ENCODE data around the gene KIAA0040. TPM values are rescaled to one million over a fixed set of nuclear protein-coding genes. Genes with fewer than 3 reads are reported as not detected.
A peak's percentile ranks its signal among the peaks of the same experiment; 100 is the strongest.

The KIAA0040 gene
- total RNA-seq, 4 donors from 2014 or later = 13.4 to 21.6 (median 19.8) TPM

- peaks cover 12% of the 10 kb centered on the region for H3K36me3 ChIP-seq
- H3K9me3 ChIP-seq = no peaks in the 10 kb centered on the region
- peaks cover 17% of the 10 kb centered on the region for H3K27me3 ChIP-seq
- no peak overlapping the region for H3K4me3 ChIP-seq
- TF ChIP-seq CTCF (IDR thresholded peaks at IDR 0.05) (peak; percentile 78 to 83), POLR2AphosphoS5 (IDR thresholded peaks at IDR 0.05) (no peak)
- WGBS = 22% methylated on average over 11 of the region's 11 CpGs
- no peak overlapping the region for H3K27ac ChIP-seq
- DNase-seq (ENCODE audit: low spot score in 2 of 2) = no peak
- H3K4me1 ChIP-seq = peaks cover 5% of the 10 kb centered on the region
Observed at GRCh38 chr1:175154629-175155472, 37.7 kb downstream of the KIAA0040 start.

- H3K27me3 ChIP-seq = peaks cover 17% of the 10 kb centered on the region
- H3K27ac ChIP-seq = no peak overlapping the region
- peaks cover 5% of the 10 kb centered on the region for H3K4me1 ChIP-seq
- no peaks in the 10 kb centered on the region for H3K9me3 ChIP-seq
- DNase-seq (ENCODE audit: low spot score in 2 of 2) = peak in 1 of 2 donors; percentile 83
- H3K36me3 ChIP-seq = no peaks in the 10 kb centered on the region
- no peak overlapping the region for H3K4me3 ChIP-seq
- TF ChIP-seq CTCF (IDR thresholded peaks at IDR 0.05) (peak; percentile 62 to 79), EP300 (IDR thresholded peaks at IDR 0.05) (no peak), POLR2A (IDR thresholded peaks at IDR 0.05) (no peak), POLR2AphosphoS5 (IDR thresholded peaks at IDR 0.05) (no peak)
- WGBS = 7% methylated on average over 15 of the region's 15 CpGs
Observed at GRCh38 chr1:175152006-175152652, 40.4 kb downstream of the KIAA0040 start.

- no peak overlapping the region for H3K4me3 ChIP-seq
- H3K4me1 ChIP-seq = peaks cover 5% of the 10 kb centered on the region
- no peaks in the 10 kb centered on the region for H3K36me3 ChIP-seq
- H3K9me3 ChIP-seq = no peaks in the 10 kb centered on the region
- no peak for TF ChIP-seq CTCF (IDR thresholded peaks at IDR 0.05)
- no peak for TF ChIP-seq EP300 (IDR thresholded peaks at IDR 0.05)
- no peak for TF ChIP-seq POLR2AphosphoS5 (IDR thresholded peaks at IDR 0.05)
- TF ChIP-seq POLR2A (IDR thresholded peaks at IDR 0.05) = no peak
- DNase-seq (ENCODE audit: low spot score in 2 of 2) = no peak
- H3K27ac ChIP-seq = no peak overlapping the region
- peaks cover 17% of the 10 kb centered on the region for H3K27me3 ChIP-seq
- WGBS = 63% methylated on average over 8 of the region's 9 CpGs
Observed at GRCh38 chr1:175150596-175151319, 41.8 kb downstream of the KIAA0040 start.

GRCh38 chr1:175148068-175148467 lies 44.5 kb downstream of the KIAA0040 start:
- no peak for TF ChIP-seq EP300 (IDR thresholded peaks at IDR 0.05)
- no peak for TF ChIP-seq POLR2AphosphoS5 (IDR thresholded peaks at IDR 0.05)
- no peak for TF ChIP-seq CTCF (IDR thresholded peaks at IDR 0.05)
- no peak for TF ChIP-seq POLR2A (IDR thresholded peaks at IDR 0.05)

GRCh38 chr1:175147569-175147968 lies 45.0 kb downstream of the KIAA0040 start:
- Histone ChIP-seq H3K27me3 (peaks cover 7% of the 10 kb centered on the region), H3K4me3 (no peak overlapping the region), H3K36me3 (no peaks in the 10 kb centered on the region), H3K27ac (no peak overlapping the region), H3K9me3 (no peaks in the 10 kb centered on the region), H3K4me1 (peaks cover 5% of the 10 kb centered on the region)
- 90% methylated on average over 5 of the region's 5 CpGs for WGBS
- DNase-seq (ENCODE audit: low spot score in 2 of 2) = no peak
- TF ChIP-seq POLR2AphosphoS5 (IDR thresholded peaks at IDR 0.05) (no peak), POLR2A (IDR thresholded peaks at IDR 0.05) (no peak), CTCF (IDR thresholded peaks at IDR 0.05) (no peak), EP300 (IDR thresholded peaks at IDR 0.05) (no peak)

More at GRCh38 chr1:175148068-175148467, 44.5 kb downstream of the KIAA0040 start:
- no peak for DNase-seq (ENCODE audit: low spot score in 2 of 2)
- 83% methylated on average over 7 of the region's 7 CpGs for WGBS
- Histone ChIP-seq H3K9me3 (no peaks in the 10 kb centered on the region), H3K4me1 (peaks cover 5% of the 10 kb centered on the region), H3K27ac (no peak overlapping the region), H3K27me3 (peaks cover 8% of the 10 kb centered on the region), H3K36me3 (no peaks in the 10 kb centered on the region), H3K4me3 (no peak overlapping the region)
